GM23338 (cell line): ENCODE measurements around the gene GRID2. TPM values are rescaled to one million over a fixed set of nuclear protein-coding genes. Genes with fewer than 3 reads are reported as not detected.
"Not testable (repeated sequence)": the region's sequence is repeated elsewhere in the genome, so short reads cannot be mapped to it uniquely, and the experiment has no call there.

Experiments used
- ATAC-seq: fragments of 200-7000 bp; cut with Tn5 transposase; 3 replicates; pipeline ENCODE4 v1.9.1; 2020
- DNase-seq: peaks from one replicate; pipeline ENCODE4 v3.0.0-alpha.2; 2015; ENCODE audit warnings: low spot score
- H2AFZ ChIP-seq: fragments of 200-600 bp; sonication (generic); 2 replicates; pipeline ENCODE4 v1.8.0; 2016; ENCODE audit warnings: antibody characterized with exemption, mild to moderate bottlenecking, moderate library complexity
- H3F3A ChIP-seq: fragments of 200-600 bp; sonication (generic); replicated peaks from 2 replicates; pipeline ENCODE4 v1.8.0; 2017; ENCODE audit warnings: antibody characterized with exemption, mixed run types, low read depth
- H3K27ac ChIP-seq: fragments of 200-600 bp; sonication (generic); 2 replicates; pipeline ENCODE4 v1.6.1; 2016; ENCODE audit warnings: low read depth
- H3K27me3 ChIP-seq: fragments of 200-600 bp; sonication (generic); 2 replicates; pipeline ENCODE4 v1.8.0; 2016; ENCODE audit warnings: mild to moderate bottlenecking, mixed run types, moderate library complexity; ENCODE audit not compliant: insufficient read depth
- H3K36me3 ChIP-seq: fragments of 200-600 bp; sonication (generic); 2 replicates; pipeline ENCODE4 v1.8.0; 2016; ENCODE audit warnings: mild to moderate bottlenecking; ENCODE audit not compliant: insufficient read depth
- H3K4me1 ChIP-seq: fragments of 200-600 bp; sonication (generic); 2 replicates; pipeline ENCODE4 v1.8.0; 2016; ENCODE audit warnings: mild to moderate bottlenecking, moderate library complexity; ENCODE audit not compliant: insufficient read depth
- H3K4me2 ChIP-seq: fragments of 200-600 bp; sonication (generic); 2 replicates; pipeline ENCODE4 v1.7.1; 2017; ENCODE audit warnings: mixed run types
- H3K4me3 ChIP-seq: fragments of 200-600 bp; sonication (generic); 2 replicates; pipeline ENCODE4 v1.6.1; 2016; ENCODE audit warnings: mixed run types
- H3K79me2 ChIP-seq: fragments of 200-600 bp; sonication (generic); replicated peaks from 2 replicates; pipeline ENCODE4 v1.8.0; 2017; ENCODE audit warnings: mild to moderate bottlenecking; ENCODE audit not compliant: insufficient read depth
- H3K9me2 ChIP-seq: fragments of 200-600 bp; sonication (generic); 2 replicates; pipeline ENCODE4 v1.8.0; 2017; ENCODE audit not compliant: insufficient read depth
- H4K20me1 ChIP-seq: fragments of 200-600 bp; sonication (generic); replicated peaks from 2 replicates; pipeline ENCODE4 v1.8.0; 2017; ENCODE audit warnings: mild to moderate bottlenecking; ENCODE audit not compliant: insufficient read depth
- H3K27ac Mint-ChIP-seq: 2 replicates; pipeline ENCODE4 v1.8.0; 2020; ENCODE audit warnings: inconsistent platforms, mild to moderate bottlenecking, moderate library complexity, mixed read lengths
- H3K27me3 Mint-ChIP-seq: 3 replicates; pipeline ENCODE4 v1.8.0; 2022; ENCODE audit warnings: low read depth, mild to moderate bottlenecking, moderate library complexity, mixed read lengths, inconsistent platforms; ENCODE audit not compliant: insufficient read depth, poor library complexity
- H3K36me3 Mint-ChIP-seq: 3 replicates; pipeline ENCODE4 v1.8.0; 2021; ENCODE audit warnings: low read depth, mild to moderate bottlenecking, inconsistent platforms, moderate library complexity, mixed read lengths
- H3K4me1 Mint-ChIP-seq: 3 replicates; pipeline ENCODE4 v1.8.0; 2020; ENCODE audit warnings: mild to moderate bottlenecking, inconsistent platforms, mixed read lengths
- H3K4me3 Mint-ChIP-seq: 3 replicates; pipeline ENCODE4 v1.8.0; 2021; ENCODE audit warnings: moderate library complexity, mild to moderate bottlenecking, inconsistent platforms, mixed read lengths
- H3K9me3 Mint-ChIP-seq: 3 replicates; pipeline ENCODE4 v1.8.0; 2020; ENCODE audit warnings: moderate library complexity, mild to moderate bottlenecking, inconsistent platforms, mixed read lengths
- ETS1 ChIP-seq: IDR thresholded peaks from 2 replicates; pipeline ENCODE4 v1.6.1; 2016; ENCODE audit warnings: antibody characterized with exemption
- NANOG ChIP-seq: IDR thresholded peaks from 2 replicates; pipeline ENCODE4 v1.6.1; 2016; ENCODE audit warnings: antibody characterized with exemption, borderline replicate concordance
- POLR2AphosphoS5 ChIP-seq: IDR thresholded peaks from 2 replicates; pipeline ENCODE4 v1.6.1; 2016; ENCODE audit warnings: antibody characterized with exemption, low read depth
- polyA plus RNA-seq: library from polyadenylated mRNA; unstranded; fragments of >200 nt; fragmentation: Nextera tagmentation; extraction: Ambion mirVana; gene quantifications from 2 replicates; pipeline ENCODE4 v1.2.1, GENCODE V29; 2016
- total RNA-seq: library from RNA; depleted of rRNA; stranded (reverse); fragments of >200 nt; shearing (Covaris generic); gene quantifications from 2 replicates; pipeline ENCODE4 v1.2.3, GENCODE V29; 2014

GRID2 gene
- total and polyA plus RNA-seq, 2 experiments from 2014 or later, result 19.9 to 65.4 TPM

- Histone ChIP-seq H3K4me1 (peaks cover 50% of the 10 kb centered on the region), H3K4me2 (peak overlapping the region; percentile 70), H3K27ac (peak overlapping the region; percentile 99), H3K79me2 (peaks cover 77% of the 10 kb centered on the region), H3K4me3 (peak overlapping the region; percentile 40)
- not testable (repeated sequence) for H3K27me3 ChIP-seq, H3K36me3 ChIP-seq, H3F3A ChIP-seq, H4K20me1 ChIP-seq, DNase-seq, H3K9me3 Mint-ChIP-seq, H3K9me2 ChIP-seq, H2AFZ ChIP-seq
- Mint-ChIP-seq H3K27ac (peak overlapping the region; percentile 98), H3K4me1 (peaks cover 57% of the 10 kb centered on the region), H3K27me3 (peaks cover 26% of the 10 kb centered on the region), H3K36me3 (peaks cover 49% of the 10 kb centered on the region), H3K4me3 (peak overlapping the region; percentile 54)
- peak; percentile 61 for ATAC-seq
- peak; percentile 48 for TF ChIP-seq POLR2AphosphoS5
These were observed 135.0 kb downstream of the GRID2 start for GRCh38 chr4:92438722-92439121.

GRCh38 chr4:92442131-92442530 lies 138.4 kb downstream of the GRID2 start:
- H3K79me2 ChIP-seq, result peaks cover 77% of the 10 kb centered on the region
- peak overlapping the region; percentile 80 for H3K4me3 ChIP-seq
- peaks cover 13% of the 10 kb centered on the region for H3K9me3 Mint-ChIP-seq
- not testable (repeated sequence) for H3K27me3 ChIP-seq, H3F3A ChIP-seq, H3K9me2 ChIP-seq, H2AFZ ChIP-seq, DNase-seq, H4K20me1 ChIP-seq, ATAC-seq, H3K36me3 ChIP-seq
- peaks cover 38% of the 10 kb centered on the region for H3K27me3 Mint-ChIP-seq
- peak overlapping the region; percentile 99 for H3K27ac Mint-ChIP-seq
- H3K27ac ChIP-seq, result peak overlapping the region; percentile 51; the same call in 1 of the 2 replicates
- peaks cover 58% of the 10 kb centered on the region for H3K4me1 Mint-ChIP-seq
- peak overlapping the region; percentile 48; the same call in 1 of the 2 replicates for H3K4me2 ChIP-seq
- peaks cover 36% of the 10 kb centered on the region for H3K4me1 ChIP-seq
- peak overlapping the region; percentile 96 for H3K4me3 Mint-ChIP-seq
- peaks cover 52% of the 10 kb centered on the region for H3K36me3 Mint-ChIP-seq

GRCh38 chr4:92444143-92444843 lies 140.5 kb downstream of the GRID2 start:
- H3K79me2 ChIP-seq, result peaks cover 93% of the 10 kb centered on the region
- Mint-ChIP-seq H3K27me3 (peaks cover 39% of the 10 kb centered on the region), H3K27ac (peak overlapping the region; percentile 99), H3K4me1 (peaks cover 51% of the 10 kb centered on the region), H3K9me3 (peaks cover 13% of the 10 kb centered on the region), H3K36me3 (peaks cover 62% of the 10 kb centered on the region), H3K4me3 (peak overlapping the region; percentile 96)
- peak overlapping the region; percentile 85 for H3K4me2 ChIP-seq
- H3K27ac ChIP-seq, result peak overlapping the region; percentile 99
- H3F3A ChIP-seq, H3K9me2 ChIP-seq, H2AFZ ChIP-seq, H3K36me3 ChIP-seq, H4K20me1 ChIP-seq, H3K27me3 ChIP-seq: not testable (repeated sequence)
- TF ChIP-seq NANOG, result peak; percentile 96
- TF ChIP-seq ETS1, result 0 out of 2 replicates have a peak, but pooled peaks have one; percentile 32
- TF ChIP-seq POLR2AphosphoS5, result peak; percentile 89
- ATAC-seq, result peak; percentile 69
- DNase-seq, result peak; percentile 62
- peaks cover 31% of the 10 kb centered on the region for H3K4me1 ChIP-seq
- peak overlapping the region; percentile 80 for H3K4me3 ChIP-seq
